Measurements from ENCODE around the gene PAQR9.

DNA sequence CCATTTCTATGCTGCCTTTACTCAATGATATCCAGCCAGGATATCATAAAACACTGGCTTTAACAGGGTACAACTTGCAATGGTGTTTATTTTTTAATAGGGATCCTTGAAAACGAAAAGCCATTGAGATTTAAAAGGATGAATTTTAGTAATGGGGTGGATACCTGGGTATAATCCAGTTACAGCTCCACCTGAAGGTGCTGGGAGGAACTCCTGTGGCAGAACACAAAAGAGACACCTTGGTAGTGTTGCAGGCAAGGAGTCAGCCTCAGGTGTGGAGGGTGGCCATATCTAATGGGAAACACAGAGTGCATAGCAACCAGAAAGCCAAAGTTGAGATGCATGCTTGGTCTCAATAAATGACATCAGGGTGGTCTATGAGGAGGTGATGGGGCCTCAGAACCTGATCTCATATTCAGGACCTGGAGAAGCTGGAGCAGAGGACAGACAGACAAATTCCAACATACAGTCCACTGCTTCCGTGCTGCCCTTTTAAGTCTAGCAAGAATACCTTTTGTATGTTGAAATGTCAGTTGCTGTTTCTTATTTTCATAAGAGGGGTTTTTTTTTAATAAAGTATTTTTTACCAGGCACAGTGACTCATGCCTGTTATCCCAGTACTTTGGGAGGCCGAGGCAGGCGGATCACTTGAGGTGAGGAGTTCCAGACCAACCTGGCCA lies 12.0 kb upstream of the PAQR9 start:
- TF ChIP-seq, protein P1, sequence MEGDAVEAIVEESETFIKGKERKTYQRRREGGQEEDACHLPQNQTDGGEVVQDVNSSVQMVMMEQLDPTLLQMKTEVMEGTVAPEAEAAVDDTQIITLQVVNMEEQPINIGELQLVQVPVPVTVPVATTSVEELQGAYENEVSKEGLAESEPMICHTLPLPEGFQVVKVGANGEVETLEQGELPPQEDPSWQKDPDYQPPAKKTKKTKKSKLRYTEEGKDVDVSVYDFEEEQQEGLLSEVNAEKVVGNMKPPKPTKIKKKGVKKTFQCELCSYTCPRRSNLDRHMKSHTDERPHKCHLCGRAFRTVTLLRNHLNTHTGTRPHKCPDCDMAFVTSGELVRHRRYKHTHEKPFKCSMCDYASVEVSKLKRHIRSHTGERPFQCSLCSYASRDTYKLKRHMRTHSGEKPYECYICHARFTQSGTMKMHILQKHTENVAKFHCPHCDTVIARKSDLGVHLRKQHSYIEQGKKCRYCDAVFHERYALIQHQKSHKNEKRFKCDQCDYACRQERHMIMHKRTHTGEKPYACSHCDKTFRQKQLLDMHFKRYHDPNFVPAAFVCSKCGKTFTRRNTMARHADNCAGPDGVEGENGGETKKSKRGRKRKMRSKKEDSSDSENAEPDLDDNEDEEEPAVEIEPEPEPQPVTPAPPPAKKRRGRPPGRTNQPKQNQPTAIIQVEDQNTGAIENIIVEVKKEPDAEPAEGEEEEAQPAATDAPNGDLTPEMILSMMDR (IDR thresholded peaks at IDR 0.05; ENCODE audit: low read depth, low read length): no peak
- TF ChIP-seq POLR2A (IDR thresholded peaks at IDR 0.05; ENCODE audit: extremely low read depth, insufficient read length): no peak
- TF ChIP-seq, protein P2, sequence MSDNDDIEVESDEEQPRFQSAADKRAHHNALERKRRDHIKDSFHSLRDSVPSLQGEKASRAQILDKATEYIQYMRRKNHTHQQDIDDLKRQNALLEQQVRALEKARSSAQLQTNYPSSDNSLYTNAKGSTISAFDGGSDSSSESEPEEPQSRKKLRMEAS (IDR thresholded peaks at IDR 0.05; ENCODE audit: low read depth, low read length): no peak
- no peak for TF ChIP-seq MYC (IDR thresholded peaks at IDR 0.05; ENCODE audit: low read depth, low read length)

Measured in NB4 (cell line).